Osteocyte (in vitro differentiated cells): ENCODE results near the gene EPHA1. TPM values are rescaled to one million over a fixed set of nuclear protein-coding genes. Genes with fewer than 3 reads are reported as not detected.

Experiments
- DNase-seq: peaks from one replicate; pipeline ENCODE4 v3.0.0; 2021; ENCODE audit warnings: mixed read lengths; ENCODE audit not compliant: unreplicated experiment; ENCODE audit errors: extremely low spot score
- H3K27ac Mint-ChIP-seq: one replicate; pipeline ENCODE4 v1.8.0; 2021; ENCODE audit warnings: mild to moderate bottlenecking, mixed read lengths; ENCODE audit not compliant: unreplicated experiment
- H3K27me3 Mint-ChIP-seq: one replicate; pipeline ENCODE4 v1.8.0; 2021; ENCODE audit warnings: mixed read lengths; ENCODE audit not compliant: unreplicated experiment
- H3K36me3 Mint-ChIP-seq: one replicate; pipeline ENCODE4 v1.8.0; 2021; ENCODE audit warnings: mixed read lengths; ENCODE audit not compliant: unreplicated experiment
- H3K4me1 Mint-ChIP-seq: one replicate; pipeline ENCODE4 v1.8.0; 2021; ENCODE audit warnings: mixed read lengths; ENCODE audit not compliant: unreplicated experiment
- H3K4me3 Mint-ChIP-seq: one replicate; pipeline ENCODE4 v1.8.0; 2021; ENCODE audit warnings: mild to moderate bottlenecking, moderate library complexity, mixed read lengths; ENCODE audit not compliant: unreplicated experiment
- H3K9me3 Mint-ChIP-seq: one replicate; pipeline ENCODE4 v1.8.0; 2021; ENCODE audit warnings: mixed read lengths; ENCODE audit not compliant: unreplicated experiment
- total RNA-seq: library from RNA; stranded (reverse); gene quantifications from 2 replicates; pipeline ENCODE4 v1.2.1, GENCODE V29; 2021
- TF ChIP-seq, protein P1 (sequence below): fragments of 200-600 bp; sonication (generic); IDR thresholded peaks from 2 replicates; pipeline ENCODE4 v1.5.0; 2021; ENCODE audit warnings: antibody characterized with exemption, mild to moderate bottlenecking, moderate library complexity

EPHA1 gene
- total RNA-seq, 1 donor from 2014 or later: not detected

DNA sequence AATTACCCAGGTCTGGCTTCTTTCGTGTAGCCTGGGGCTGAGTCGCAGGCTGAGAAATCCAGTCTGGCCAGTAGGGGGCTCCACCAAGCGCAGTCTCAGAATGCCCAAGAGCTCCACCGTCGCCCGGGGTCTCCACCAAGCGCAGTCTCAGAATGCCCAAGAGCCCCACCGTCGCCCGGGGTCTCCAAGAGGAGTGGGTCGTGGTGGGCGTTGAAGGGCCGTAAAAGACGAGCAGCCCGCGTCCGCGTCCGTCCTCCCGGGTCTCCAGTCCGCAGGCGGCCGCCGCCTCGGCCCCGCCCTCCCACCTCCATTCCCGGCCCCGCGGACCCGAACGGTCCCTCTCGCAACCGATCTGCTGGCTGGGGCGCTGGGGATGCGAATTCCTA, 28.4 kb downstream of the EPHA1 start:
- H3K27me3 Mint-ChIP-seq: no peaks in the 10 kb centered on the region
- peaks cover 5% of the 10 kb centered on the region for H3K36me3 Mint-ChIP-seq

DNA sequence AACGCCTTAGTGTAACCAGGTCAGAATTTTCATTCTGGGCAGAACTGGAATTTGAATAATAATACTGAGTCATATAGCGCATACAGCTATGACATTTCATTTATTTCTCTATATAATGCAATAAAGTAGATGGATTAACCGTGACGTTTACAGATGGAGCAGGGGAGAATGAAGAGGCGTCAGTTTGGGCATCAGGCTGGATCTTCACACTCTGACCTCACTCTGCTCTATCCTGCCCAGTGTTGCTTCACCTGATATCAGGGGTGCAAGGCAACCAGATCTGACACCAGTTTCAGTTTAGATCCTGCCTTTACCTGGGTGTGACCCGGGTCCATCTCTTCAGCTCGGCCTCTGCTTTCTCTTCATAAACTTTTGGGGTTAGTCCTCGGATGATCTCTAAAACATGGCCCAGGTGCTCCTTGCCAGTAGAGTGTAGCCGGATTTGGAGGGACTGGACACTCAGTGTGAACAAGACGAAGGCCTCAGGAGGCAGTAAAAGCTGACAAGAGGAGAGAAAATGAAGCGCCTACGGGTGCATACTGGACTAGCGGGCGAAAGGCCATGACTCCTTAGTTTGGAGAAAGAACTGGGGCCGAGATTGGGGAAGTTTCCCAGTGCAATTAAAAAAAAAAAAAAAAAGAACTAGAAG, 28.9 kb downstream of the EPHA1 start:
- peaks cover 5% of the 10 kb centered on the region for H3K36me3 Mint-ChIP-seq
- H3K4me1 Mint-ChIP-seq: peaks cover 23% of the 10 kb centered on the region
- TF ChIP-seq, protein P1, sequence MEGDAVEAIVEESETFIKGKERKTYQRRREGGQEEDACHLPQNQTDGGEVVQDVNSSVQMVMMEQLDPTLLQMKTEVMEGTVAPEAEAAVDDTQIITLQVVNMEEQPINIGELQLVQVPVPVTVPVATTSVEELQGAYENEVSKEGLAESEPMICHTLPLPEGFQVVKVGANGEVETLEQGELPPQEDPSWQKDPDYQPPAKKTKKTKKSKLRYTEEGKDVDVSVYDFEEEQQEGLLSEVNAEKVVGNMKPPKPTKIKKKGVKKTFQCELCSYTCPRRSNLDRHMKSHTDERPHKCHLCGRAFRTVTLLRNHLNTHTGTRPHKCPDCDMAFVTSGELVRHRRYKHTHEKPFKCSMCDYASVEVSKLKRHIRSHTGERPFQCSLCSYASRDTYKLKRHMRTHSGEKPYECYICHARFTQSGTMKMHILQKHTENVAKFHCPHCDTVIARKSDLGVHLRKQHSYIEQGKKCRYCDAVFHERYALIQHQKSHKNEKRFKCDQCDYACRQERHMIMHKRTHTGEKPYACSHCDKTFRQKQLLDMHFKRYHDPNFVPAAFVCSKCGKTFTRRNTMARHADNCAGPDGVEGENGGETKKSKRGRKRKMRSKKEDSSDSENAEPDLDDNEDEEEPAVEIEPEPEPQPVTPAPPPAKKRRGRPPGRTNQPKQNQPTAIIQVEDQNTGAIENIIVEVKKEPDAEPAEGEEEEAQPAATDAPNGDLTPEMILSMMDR: no peak
- no peaks in the 10 kb centered on the region for H3K27me3 Mint-ChIP-seq
- H3K9me3 Mint-ChIP-seq: no peaks in the 10 kb centered on the region
- peak overlapping the region; percentile 77 for H3K4me3 Mint-ChIP-seq
- H3K27ac Mint-ChIP-seq: peak overlapping the region; percentile 82
- DNase-seq: no peak

More for the DNA sequence above, 28.4 kb downstream of the EPHA1 start:
- DNase-seq: peak; percentile 95
- H3K9me3 Mint-ChIP-seq: no peaks in the 10 kb centered on the region
- H3K4me1 Mint-ChIP-seq: peaks cover 23% of the 10 kb centered on the region
- peak overlapping the region; percentile 82 for H3K27ac Mint-ChIP-seq
- TF ChIP-seq, protein P1: peak; percentile 89
- peak overlapping the region; percentile 77 for H3K4me3 Mint-ChIP-seq

DNA sequence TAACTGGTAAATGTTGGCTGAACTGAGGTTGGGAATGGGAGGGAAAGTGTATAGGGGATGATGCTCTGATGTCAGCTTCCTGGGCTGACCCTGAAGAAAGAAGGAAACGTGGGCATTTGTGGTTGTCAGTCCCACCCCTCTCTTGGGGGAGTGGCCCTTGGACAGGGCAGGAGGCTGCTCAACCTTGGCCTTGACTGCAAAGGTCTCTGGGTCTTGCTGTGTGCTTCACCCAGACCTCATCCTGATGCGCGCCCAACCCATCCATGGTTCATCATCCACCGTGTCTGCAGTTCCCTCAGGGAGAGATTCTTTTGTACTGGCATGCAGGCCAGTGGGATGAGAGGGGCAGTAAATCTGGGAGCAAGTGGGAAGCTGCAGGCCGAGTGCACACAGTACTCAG, 32.3 kb downstream of the EPHA1 start:
- Mint-ChIP-seq H3K27ac (no peak overlapping the region), H3K4me3 (no peak overlapping the region)
- TF ChIP-seq, protein P1: no peak

DNA sequence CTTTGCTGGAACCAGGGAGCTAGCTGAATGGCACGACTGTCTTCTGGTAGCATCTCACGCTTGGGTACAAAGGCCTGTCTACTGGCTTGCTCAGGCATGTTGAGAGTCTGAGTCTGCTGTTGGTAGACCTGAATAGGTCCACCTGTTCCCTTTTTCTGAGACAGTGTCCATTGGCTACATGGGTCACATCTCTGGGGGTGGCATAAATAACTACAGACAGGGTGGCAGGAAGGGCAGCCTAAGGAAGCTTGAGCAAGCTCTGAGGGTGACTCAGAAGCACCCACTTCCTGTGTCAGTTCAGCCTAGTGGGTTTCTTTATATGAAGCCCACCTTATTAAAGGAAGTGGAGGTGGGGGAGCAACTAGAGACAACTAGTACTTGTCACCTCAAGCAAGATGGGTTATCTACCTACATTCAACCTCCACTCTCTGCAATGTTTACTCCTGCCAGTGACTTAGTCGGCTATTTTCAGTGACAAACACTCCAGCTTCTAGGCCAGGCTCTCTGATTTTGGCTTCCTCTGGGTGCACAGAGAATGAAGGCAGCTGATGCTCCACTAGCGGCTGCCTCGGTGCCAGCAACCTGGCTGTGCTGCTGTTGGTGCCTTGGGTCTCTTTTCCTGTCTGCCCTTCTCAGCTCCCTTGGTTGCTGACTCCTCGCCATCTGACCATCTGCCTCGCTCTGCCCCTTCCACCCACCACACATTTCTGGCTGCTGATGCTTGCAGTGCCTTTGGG, 33.2 kb downstream of the EPHA1 start:
- no peak overlapping the region for H3K27ac Mint-ChIP-seq
- no peak for DNase-seq
- no peaks in the 10 kb centered on the region for H3K36me3 Mint-ChIP-seq
- H3K4me1 Mint-ChIP-seq: peaks cover 33% of the 10 kb centered on the region
- TF ChIP-seq, protein P1: no peak
- no peaks in the 10 kb centered on the region for H3K27me3 Mint-ChIP-seq
- H3K9me3 Mint-ChIP-seq: no peaks in the 10 kb centered on the region
- H3K4me3 Mint-ChIP-seq: no peak overlapping the region

More for the DNA sequence above, 32.3 kb downstream of the EPHA1 start:
- Mint-ChIP-seq H3K36me3 (no peaks in the 10 kb centered on the region), H3K4me1 (peaks cover 33% of the 10 kb centered on the region), H3K27me3 (no peaks in the 10 kb centered on the region), H3K9me3 (no peaks in the 10 kb centered on the region)
- no peak for DNase-seq

DNA sequence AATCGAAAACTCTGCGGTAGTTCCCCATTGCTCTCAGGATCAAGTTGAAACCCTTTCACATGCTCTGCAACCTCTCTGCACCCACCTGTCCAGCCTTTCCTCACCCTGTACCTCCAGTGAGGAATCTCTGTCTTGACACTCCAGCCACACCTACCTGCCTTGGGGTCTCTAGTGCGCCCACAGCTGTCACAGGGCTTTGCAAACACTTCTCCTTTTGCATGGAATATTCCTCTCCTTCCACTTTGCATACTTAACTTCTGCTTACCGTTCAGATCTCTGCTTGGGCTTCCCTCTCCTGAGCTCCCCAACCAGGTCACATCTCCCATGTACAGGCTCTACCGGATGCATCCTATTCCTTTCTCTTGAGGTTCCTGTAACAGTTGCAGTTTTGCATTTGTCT, 34.1 kb downstream of the EPHA1 start:
- no peak overlapping the region for H3K4me3 Mint-ChIP-seq
- H3K4me1 Mint-ChIP-seq: peaks cover 31% of the 10 kb centered on the region
- no peaks in the 10 kb centered on the region for H3K27me3 Mint-ChIP-seq
- no peak overlapping the region for H3K27ac Mint-ChIP-seq
- H3K36me3 Mint-ChIP-seq: no peaks in the 10 kb centered on the region
- H3K9me3 Mint-ChIP-seq: no peaks in the 10 kb centered on the region
- TF ChIP-seq, protein P1: no peak
- DNase-seq: no peak
